Daoy (cell line): ENCODE measurements around the gene BAG2. TPM values are rescaled to one million over a fixed set of nuclear protein-coding genes. Genes with fewer than 3 reads are reported as not detected.

ENCODE experiments used
- DNase-seq: peaks from one replicate; pipeline ENCODE4 v3.0.0-alpha.2; 2015; ENCODE audit warnings: low read depth
- total RNA-seq: library from RNA; depleted of rRNA; stranded (reverse); fragments of >200 nt; shearing (Covaris generic); gene quantifications from 2 replicates; pipeline ENCODE4 v1.2.3, GENCODE V29; 2014

BAG2 gene
- total RNA-seq, 1 experiment from 2014 or later, result 22.5 TPM

GRCh38 chr6:57173886-57174510 is 1.9 kb downstream of the BAG2 start:
- peak; percentile 82 for DNase-seq

DNA sequence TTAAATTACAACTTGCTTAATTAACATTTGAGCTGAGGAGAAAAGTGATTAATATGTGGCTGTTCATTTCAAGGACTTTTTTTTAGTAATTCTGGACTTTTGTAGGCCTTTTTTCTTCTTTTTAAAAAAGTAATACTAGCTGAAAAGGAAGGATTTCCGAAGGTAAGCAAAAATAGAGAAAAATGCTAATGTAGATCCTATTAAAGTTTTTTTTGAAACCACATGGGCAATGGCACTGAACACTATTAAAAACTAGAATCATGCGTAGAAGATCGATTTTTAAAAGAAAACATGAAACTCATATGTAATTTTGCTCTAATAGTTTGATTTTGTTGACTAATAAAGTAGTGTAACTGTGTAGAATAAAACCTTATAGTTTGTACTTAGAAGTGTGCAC is 2.4 kb downstream of the BAG2 start:
- DNase-seq, result no peak

DNA sequence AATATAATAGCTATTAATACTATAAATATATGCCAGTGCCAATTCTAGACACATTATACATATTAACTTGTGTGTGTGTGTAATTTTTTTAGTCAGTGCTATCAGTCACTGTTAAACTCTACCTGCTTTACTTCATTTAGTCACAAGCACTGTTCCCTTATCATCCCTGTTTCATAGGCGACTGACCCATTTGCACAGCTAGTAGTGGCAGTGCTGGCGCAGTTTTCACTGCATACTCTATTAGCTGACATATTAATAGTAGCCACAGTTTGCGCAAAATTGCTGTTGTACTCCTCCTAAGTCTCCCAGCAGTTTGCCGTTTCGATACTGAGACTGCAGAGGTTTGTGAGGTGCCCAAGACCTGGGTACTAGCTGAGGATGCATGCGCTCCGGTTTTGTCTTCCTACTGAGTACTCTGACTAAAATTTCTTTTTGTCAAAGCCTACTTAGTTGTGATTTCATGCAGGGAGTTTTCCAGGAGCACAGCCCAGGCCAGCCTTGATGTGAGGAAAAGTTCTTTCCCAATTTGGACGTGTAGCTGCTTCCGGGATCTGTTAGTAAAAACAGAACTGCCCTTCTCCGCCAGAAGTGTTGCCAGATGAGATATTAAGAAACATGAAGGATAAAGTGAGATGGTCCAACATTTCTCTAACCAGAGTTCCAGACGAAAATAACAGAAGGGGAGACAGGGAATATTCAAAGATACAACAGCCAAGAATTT is 5.6 kb downstream of the BAG2 start:
- no peak for DNase-seq

DNA sequence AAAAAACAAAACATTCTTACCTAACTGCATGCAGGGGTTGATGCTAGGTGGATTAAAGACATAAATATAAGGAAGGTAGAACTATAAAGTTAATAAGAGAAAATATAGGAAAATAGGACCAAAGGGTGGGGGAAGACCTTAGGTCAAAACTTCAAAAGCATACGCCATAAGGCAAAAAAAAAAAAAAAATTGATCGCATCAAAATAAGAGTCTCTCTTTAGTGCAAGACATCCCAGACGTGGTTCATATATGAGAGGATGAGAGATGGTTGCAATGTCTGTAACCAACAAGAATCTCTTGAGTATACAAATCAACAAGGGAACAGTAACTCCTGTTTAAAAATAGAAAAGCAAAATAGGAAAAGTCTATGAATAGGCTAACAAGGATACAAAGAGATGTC is 8.5 kb downstream of the BAG2 start:
- DNase-seq, result no peak

- DNase-seq, result no peak
These were observed 9.9 kb downstream of the BAG2 start for GRCh38 chr6:57182017-57182432.

DNA sequence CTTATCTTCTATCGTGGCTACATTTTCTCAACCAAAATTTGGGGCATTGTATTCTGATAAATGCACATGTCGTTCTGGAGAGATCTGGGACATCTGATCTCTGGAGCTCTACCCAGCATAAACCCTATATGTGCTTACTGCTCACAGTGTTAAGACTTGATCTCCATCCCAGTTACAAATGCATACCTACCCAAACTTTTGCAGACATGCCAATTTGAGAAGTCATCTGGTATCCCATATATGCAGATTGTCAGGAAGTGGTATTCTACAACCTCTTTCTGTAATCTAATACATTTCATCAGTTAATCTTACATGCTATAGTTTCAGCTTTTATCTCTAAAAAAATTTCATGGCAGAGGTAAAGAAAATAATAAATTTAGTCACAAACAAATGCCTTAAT is 11.2 kb downstream of the BAG2 start:
- DNase-seq, result no peak

DNA sequence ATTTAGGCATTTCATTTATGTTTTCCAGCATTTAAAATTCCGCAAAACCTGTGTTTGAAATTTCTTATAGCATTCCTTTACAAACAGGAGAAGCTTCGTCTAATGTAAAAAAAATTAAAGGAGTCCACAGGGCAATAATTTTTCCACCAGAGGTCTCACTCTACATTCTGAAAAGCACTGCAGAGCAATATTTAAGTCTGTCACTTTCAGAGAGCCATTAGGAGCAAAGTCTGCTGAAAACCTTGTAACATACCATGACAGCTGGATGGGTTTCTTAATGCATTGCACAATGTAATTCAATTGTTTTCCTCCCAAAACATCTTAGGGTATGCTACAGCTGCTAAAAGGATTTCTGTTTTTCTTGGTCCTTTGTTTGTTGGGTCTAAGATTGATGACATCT is 18.0 kb downstream of the BAG2 start:
- DNase-seq, result no peak

DNA sequence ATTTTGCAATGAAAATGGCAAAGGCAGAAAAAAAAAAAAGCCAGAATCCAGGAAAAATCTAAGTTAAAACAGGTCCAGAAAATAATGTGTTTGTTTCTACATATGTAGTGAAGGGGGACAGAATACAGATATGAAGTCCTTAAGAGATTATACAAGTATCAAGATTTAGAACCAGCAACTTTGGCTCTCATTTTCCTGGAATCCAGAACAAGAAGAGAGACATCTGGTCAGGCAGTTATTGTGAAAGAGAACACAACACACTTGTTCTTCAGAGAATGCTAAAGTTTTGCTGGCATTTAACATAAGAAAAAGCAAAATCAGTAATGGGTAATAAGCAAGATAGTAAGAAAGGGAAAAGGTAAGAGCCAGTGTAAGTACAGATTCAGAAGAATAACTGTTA is 21.1 kb downstream of the BAG2 start:
- DNase-seq, result no peak

DNA sequence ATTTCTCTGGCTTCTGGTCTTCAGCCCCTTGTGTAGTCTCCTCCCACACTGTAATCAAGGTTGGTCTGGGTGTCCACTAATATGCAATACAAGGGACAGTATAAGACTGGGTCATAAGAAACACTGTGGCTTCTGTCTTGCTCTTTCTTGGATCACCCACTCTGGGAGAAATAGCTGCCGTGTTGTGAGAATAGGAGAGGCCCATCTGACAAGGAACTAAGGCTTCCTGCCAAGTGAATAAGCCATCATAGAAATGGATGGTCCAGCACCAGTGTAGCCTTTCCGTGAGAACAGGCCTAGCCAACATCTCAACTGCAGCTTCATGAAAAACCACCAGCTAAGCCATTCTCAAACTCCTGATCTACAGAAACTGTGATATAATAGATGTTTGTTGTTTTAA is 23.3 kb downstream of the BAG2 start:
- DNase-seq, result no peak

- DNase-seq, result no peak
These were observed 27.0 kb downstream of the BAG2 start for GRCh38 chr6:57198926-57199636.

DNA sequence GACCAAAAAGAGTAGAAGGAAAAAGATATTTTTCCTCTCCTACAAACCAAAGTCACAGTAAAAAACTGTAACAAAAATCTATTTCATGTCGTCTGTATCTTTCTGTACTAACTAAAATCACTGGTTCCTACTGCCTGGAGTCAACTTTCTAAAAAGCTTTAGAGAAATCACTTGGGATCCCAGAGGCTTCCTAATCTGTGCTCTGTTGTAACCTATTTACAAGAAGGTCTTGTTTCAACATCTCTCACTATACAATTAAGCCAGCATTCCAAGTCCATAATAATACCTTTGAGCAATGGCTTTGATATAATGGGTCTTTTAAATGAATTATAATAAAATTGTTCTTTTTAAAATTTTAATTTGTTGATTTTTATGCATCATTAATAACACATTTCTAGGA is 29.6 kb downstream of the BAG2 start:
- DNase-seq, result no peak

DNA sequence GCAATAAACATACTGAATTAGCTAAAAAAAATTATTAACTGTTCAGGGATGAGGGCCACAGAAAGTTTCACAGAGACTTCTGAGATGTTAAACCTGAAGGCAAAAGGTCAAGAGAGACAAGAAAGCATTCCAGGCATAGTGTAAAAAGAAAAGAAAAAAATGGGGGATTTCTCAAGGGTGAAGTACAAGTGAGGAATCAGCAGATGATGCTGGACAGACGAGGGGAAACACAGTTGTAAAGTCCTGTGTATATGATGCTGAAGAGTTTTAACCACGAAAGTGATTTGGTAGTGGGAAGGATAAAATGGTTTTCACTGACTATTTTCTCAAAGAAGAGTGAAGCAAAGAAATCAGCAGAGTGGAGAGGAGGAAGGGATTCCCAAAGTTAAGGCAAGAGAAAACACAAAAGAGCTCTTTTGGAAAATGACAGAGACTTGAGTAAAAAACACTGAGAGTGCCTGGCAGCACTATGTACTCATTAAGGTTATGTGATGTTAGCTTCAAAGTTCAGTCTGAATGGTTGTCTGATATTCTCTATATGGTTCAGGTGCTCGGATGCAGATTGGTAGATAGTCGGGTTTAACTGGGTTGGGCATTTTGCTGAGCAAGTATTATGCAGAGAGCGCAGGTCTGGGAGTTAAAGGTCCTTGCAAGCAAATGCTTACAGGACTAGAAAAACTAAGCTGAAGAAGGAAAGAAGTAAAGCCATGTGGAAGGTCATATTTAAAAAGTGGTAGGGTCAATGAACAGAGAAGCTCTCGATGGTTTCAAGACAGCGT is 33.6 kb downstream of the BAG2 start:
- no peak for DNase-seq

DNA sequence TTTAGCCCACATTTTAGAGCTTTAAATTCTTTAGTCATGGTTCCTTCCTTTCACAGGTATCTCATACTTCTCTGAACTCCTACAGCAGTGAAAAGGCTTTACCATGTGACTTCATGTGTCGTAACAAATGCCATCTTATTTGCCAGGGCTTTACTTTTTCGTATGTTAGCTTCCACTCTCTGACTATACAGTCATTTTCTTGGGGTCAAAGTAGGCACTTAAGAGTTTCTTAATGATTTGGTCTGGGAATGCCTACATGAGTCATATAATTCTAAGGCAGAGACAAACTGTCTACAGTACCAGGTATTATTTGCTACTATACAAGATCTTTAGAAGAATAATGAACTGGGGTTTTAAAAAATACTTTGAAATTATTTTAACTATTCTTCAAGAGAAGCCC is 35.0 kb downstream of the BAG2 start:
- DNase-seq, result peak; percentile 35

DNA sequence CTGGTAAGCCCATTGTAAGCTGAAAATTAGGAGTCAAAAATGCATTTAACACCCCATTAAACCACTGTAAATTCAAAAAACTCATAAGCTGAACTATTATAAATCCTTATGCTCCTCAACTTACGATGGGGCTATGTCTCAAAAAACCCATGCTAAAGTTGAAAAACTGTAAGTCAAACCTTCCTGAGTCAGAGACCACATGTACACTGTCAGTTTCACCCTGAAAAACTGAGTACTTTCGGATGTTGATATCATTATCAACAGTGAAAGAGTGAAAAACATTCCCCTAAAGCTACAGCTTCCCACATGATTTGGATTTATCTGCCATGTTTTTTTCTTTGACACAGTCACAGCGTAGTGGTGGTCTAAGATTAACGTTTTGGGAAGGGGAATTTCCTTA is 35.7 kb downstream of the BAG2 start:
- no peak for DNase-seq

DNA sequence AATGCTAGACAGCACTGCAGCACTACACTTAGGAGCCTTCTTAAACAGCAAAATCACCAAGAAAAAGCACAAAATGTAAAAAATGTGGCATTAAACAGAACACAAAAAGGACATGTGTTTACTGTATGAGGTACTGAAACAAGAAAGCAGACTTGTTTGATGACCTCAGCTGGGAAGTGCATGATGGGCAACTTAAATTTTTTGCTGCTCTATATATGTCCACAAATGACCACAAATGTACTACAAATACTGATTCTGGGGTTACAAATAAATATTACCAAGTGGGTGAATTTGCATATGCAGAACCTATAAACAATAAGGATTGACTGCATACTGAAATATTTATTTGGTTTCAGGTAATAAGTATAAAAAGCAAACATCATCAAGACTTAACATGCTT is 36.9 kb downstream of the BAG2 start:
- no peak for DNase-seq

DNA sequence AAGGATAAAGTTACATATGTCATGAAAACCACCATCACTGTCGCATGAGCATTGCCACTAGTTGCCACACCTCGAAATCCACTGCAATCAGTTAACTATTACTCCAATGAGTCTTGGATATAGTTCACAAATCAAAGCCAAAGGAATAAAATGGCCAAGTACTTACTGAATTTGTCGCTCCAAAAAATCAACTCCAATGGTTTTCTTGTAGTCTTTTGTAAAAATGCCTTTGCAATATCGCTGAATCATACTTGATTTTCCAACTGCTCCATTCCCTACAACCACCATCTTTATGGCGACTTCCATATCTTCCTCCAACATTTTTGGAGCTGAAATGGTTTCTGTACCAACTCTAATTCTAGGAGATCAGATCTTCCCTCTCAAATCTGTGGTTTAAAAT is 37.9 kb downstream of the BAG2 start:
- no peak for DNase-seq

DNA sequence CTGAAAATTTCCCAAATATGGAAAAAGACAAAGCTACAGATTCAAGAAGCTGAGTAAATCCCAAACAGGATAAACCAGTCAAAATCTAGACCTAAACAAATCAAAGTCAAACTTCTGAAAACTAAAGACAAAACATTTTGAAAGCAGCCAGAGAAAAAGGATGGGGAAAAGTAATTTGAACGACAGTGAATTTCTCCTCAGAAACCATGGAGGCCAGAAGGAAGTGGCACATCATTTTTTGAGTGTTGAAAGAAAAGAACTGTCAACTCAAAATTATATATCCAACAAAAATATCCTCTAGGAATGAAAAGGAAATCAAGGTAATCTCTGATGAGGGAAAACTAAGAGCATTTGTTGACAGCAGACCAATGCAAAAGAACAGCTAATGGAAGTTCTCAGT is 43.1 kb downstream of the BAG2 start:
- no peak for DNase-seq

DNA sequence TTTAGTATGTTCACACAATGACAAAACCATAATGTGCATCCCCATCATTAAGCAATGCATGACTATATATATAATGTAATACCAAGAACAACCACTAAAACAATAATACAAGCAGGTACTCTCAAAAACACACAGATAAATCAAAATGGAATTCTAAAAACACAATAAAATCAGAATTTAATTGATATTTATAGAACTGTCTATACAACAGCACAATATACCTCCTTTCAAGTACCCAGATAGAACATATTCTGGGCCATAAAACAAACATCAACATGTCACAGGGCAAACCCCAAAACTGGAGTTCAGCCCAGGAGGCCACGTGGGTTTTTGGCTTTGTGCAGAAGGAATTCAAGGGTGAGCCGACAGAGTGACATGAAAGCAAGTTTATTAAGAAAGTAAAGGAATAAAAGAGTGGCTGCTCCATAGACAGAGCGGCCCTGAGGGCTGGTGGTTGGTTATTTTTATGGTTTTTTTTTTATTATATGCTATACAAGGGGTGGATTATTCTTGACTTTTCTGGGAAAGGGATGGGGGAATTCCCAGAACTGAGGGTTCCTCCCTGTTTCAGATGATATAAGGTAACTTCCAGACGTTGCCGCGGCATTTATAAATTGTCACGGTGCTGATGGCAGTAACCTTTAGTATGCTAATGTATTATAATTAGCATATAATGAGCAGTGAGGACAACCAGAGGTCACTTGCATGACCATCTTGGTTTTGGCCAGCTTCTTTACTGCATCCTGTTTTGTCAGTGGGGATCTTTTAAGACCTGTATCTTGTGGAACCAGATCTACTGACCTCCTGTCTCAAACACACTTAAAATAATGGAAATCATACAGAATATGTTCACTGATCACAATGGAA is 44.3 kb downstream of the BAG2 start:
- peak; percentile 40 for DNase-seq

GRCh38 chr6:57217270-57217669 is 45.1 kb downstream of the BAG2 start:
- no peak for DNase-seq

- DNase-seq, result no peak
These were observed 48.1 kb downstream of the BAG2 start for GRCh38 chr6:57220083-57220703.
